ENCODE measurements around the gene DLG2. TPM values are rescaled to one million over a fixed set of nuclear protein-coding genes. Genes with fewer than 3 reads are reported as not detected.
"Not testable (repeated sequence)": the region's sequence is repeated elsewhere in the genome, so short reads cannot be mapped to it uniquely, and the experiment has no call there.

DLG2 gene
- total RNA-seq, 1 donor from 2014 or later: 25.3 TPM

- DNase-seq (ENCODE audit: low spot score): not testable (repeated sequence)
Measured at GRCh38 chr11:83422641-83423040, 2204.5 kb downstream of the DLG2 start.

DNA sequence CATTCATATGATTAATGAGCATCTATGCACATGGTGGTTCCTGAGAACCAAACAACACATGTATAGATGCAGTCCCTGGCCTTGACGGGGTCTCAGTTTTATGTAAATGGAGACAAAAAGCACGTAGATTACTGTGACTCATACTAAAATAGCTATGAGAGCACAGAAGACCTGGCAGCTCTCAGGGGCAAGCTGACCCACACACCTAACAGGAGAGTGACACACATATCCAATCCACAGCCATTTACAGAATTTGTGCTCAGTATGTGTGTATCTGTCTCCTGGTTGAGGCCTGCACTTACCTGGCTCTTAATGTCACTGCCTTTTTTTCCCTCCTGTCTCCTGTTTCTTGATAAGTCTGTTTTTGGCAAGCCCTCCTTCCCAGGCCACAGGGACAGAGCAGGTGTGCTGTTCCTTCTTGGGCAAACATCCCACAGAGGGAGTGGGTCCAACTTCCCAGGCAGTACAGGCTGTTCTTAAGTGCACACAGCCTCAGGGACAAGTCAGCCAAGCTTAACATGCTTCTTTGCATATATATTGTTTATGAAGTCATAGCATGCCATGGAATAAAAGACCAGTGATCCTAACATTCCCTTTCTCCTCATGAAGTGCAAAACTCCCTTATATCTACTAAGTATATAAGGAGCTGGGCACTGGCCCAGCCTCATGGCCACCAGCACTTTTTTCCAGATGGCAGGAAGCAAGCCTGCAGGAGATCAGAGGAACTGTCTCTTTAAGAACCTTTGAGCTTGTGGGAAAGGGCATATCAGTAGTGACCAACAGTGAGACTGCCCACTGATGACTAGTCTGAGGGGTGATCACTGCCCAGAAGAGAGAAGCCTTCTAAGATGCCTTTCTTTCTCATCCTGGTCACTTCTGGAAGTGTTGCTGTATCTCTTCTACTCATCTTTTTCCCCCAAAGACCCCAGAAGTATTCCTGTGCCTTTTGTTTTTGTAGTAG, 2216.3 kb downstream of the DLG2 start:
- DNase-seq (ENCODE audit: low spot score): no peak

- no peak for DNase-seq (ENCODE audit: low spot score)
Measured at GRCh38 chr11:83409891-83410290, 2217.3 kb downstream of the DLG2 start.

GRCh38 chr11:83409476-83409875, 2217.7 kb downstream of the DLG2 start:
- no peak for DNase-seq (ENCODE audit: low spot score)

GRCh38 chr11:83408946-83409345, 2218.2 kb downstream of the DLG2 start:
- no peak for DNase-seq (ENCODE audit: low spot score)

Other genes starting within 250 kb of the DLG2 start
- gene TMEM126B, start 1.2 kb upstream of the DLG2 start, total RNA-seq (ENCODE audit: insufficient read depth, low replicate concordance): 45.7 TPM
- gene TMEM126A, start 20.6 kb upstream of the DLG2 start, total RNA-seq (ENCODE audit: insufficient read depth, low replicate concordance): 20.2 TPM
- gene CREBZF, start 37.8 kb upstream of the DLG2 start, total RNA-seq (ENCODE audit: insufficient read depth, low replicate concordance): 70.1 TPM
- 10.8 TPM for gene CCDC89, start 58.9 kb upstream of the DLG2 start, total RNA-seq (ENCODE audit: insufficient read depth, low replicate concordance)
- gene SYTL2, start 183.8 kb upstream of the DLG2 start, total RNA-seq (ENCODE audit: insufficient read depth, low replicate concordance): 286 TPM
- 0.72 TPM for gene CCDC83, start 228.0 kb upstream of the DLG2 start, total RNA-seq (ENCODE audit: insufficient read depth, low replicate concordance)

Data from umbilical cord (tissue), 2 donors.